ENCODE results near the gene CDH1.

GRCh38 chr16:68823401-68824135 is 86.5 kb downstream of the CDH1 start:
- no peak for TF ChIP-seq POLR2A (IDR thresholded peaks at IDR 0.05; ENCODE audit: low read length)
- TF ChIP-seq GATA1 (IDR thresholded peaks at IDR 0.05; ENCODE audit: low read depth, low read length) = no peak

Measured in erythroblast (primary cell).